Kasumi-1 (cell line): ENCODE data around the gene ACACA.

Source experiments
- DNase-seq, 2 experiments: peaks; one replicate each; lab custom pipeline; 2025; lab: John Stamatoyannopoulos, UW

The ACACA gene

DNA sequence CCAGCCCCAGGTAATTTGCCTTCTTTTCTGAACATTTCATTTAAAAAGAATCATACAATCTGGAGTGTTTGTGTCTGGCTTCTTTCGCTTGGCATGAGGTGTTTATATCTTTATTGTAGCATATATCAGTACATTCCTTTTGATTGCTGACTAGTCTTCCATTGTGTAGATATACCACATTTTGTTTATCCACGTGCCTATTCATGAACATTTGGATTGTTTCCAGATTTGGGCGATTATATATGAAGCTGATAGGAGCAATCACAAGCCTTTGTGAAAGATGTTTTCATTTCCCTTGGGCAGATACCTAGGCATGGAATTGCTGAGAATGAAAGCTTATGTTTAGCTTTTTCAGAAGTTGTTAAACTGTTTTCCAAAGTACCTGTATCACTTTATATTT is 337.5 kb downstream of the ACACA start:
- DNase-seq: no peak

DNA sequence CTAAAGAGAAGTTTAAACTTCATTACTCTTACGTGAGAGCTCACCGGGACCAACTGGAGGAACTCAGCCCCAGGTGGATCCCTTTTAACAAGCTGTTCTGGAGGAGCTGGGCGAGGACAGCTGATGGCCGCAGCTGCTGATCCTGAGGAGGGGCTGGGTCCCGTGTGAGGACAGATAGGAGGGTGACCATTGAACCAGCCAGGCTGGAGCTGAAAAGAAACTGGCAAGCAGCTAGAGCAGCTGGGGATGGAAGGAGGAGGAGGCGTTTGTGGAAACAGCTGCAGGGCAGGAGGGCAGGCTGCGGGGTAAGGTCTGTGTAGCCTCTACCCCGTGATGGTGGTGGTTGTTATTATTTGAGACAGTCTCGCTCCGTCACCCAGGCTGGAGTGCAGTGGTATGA is 338.4 kb downstream of the ACACA start:
- no peak for DNase-seq

DNA sequence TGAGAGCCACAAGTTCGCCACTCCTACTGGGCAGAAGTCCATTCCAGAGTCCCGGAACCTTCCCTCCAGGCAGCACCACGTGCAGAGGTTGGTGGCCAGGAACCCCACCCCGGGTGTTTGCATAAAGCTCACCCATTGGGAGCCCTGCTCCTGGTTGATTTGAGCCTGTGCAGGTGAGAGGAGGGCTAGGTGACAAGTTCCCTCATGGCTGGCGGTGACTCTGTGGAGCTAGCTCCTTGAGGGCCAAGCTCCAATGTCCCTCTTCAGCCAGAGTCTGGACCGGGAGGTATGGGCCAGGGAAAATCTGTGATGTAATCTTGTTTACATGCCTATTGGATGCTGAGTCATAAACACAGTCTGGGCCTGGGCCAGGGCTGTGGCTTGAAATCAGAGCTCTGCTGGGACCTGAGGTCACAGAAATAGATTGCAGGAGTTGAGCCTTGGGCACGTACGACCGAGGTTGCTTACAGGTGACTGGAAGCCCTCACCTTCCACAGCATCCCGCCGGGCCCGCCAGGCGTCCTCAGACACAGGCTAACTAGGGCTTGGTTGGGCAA is 339.0 kb downstream of the ACACA start:
- no peak for DNase-seq

DNA sequence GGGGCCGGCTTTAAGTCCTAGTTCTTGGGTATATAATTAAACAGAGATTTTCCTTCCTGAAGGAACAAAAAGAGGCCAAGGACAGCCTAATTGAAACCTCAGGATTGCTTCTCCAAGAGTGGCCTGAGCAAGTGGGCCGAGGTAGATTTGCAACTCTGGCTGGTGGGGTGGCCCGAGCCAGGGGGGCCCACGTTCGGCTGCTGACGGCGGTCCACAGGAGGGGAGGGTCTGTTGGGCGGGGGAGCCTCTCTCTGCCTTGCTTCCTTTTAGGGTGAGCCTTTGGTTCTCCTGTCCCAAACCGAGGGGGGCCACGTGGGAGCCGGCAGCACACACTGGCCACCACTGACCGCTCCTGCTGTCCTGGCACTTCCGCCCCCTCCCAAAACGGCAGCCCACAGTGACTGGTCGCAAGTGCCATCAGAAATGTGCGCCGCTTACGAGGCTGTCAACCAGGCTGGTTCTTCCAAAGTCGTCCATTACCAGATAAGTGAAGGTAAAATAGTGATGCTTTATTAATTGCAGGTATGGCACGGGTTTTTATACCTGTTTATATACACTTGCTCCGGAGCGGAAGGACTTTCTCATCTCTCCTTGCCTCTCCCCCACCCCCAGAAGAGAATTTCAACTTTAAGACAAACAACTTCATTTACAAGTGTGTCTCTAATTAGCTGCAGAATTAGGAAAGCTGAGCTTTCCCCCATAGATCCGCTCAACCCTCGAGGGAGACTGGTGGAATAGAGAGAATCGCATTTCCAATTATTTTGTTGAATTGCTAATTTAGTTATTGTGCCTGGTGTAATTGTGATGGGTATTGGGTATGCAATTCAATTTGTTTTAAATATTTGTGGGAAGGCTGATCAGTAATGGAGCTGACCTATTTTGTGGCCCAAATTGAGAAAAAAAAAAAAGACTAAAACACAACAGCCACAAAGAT is 340.0 kb downstream of the ACACA start:
- no peak for DNase-seq

DNA sequence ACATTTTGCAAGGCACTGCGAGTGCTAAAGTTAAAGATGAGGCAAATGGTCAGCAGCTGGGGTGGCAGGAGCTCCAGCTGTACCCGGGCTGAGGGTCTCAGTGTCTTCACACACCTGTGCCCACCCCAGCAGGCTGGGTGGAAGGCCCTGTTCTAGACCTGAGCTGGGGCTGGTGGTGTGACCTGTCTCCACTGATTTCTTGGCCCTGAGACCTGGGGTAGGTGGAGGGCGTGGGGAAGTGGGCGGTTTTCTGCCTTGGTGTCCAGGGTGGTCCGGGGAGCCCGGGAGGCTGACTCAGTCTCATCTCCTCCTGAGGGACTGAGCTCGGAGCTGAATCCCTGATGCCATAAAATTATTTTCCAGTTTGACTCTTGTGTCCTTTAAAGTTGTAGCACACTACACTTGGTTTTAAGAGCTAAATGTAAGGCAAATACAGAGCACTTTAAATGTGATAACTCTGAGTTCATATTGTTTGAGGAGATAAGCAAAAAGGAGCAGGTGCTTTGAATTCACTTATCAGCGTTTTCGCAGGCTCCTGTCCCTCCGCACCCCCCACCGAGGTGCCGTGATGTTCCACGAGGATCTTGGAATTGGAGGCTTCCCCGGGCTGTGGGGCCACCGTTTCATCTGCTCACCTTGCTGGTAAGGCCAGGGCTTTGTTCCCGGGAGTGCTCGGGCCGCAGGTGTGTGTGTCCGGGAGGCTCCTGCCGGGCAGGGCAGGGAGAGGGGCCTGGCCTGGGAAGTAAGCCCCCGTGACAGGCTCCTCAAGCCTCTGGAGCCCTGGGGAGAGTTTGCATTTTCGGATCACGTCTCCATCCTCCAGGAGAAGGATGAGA is 340.9 kb downstream of the ACACA start:
- DNase-seq: no peak

DNA sequence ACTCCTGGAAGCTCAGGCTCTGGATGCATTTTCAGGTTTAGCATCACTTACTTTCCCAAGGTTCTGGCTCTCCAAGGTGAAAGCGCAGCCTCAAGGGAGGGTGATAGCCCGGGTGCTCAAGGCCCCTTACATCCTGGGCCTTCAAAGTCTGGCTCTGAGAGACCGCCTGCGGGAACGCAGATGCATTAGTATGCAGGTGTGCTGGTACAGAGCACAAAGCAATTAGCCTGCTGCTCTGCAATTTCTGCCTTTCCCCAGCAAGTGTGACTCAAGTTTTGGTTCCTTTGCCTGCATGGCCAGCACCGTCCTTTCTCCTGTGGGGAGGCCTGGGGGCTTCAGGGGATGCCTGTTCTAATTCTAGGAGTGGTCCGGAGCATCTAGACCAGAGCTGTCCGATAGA is 341.7 kb downstream of the ACACA start:
- no peak for DNase-seq

DNA sequence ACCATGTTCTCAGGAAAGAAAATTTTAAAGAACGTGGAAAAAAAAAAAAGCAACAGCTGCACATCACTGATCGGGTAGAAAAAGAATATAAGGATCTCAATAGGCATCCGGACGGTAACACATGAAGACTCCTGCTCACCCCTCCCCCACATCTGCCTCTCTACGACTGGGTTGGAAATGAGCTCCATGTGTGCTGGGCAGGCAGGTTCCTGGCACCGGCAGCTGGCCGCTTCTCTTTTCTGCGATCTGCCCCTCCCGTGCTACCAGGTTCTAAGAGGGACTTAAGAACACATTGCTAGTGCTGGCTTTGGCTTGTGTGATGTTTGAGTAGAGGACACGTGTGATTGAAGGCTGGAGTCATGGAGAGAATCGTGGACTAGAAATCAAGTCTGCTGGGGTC is 342.4 kb downstream of the ACACA start:
- DNase-seq: no peak

DNA sequence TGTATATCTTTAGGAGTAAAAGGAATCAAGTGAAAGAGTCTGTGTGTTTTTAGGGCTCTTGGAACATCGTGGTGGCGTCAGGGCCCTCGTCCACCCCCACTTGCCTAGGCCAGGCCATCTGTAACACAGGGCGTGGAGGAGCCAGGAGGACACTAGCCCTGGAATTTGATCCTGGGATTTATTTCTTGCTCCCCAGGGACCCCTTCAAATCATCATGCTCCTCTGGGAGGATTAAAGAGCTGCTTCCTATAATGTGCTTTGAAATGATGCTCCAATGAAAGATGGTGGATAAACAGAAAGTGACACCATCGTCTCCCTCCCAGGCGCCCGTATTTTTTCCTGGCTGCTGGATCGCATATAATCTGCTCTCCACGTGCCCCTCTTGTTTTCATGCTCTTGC is 344.6 kb downstream of the ACACA start:
- DNase-seq: no peak

DNA sequence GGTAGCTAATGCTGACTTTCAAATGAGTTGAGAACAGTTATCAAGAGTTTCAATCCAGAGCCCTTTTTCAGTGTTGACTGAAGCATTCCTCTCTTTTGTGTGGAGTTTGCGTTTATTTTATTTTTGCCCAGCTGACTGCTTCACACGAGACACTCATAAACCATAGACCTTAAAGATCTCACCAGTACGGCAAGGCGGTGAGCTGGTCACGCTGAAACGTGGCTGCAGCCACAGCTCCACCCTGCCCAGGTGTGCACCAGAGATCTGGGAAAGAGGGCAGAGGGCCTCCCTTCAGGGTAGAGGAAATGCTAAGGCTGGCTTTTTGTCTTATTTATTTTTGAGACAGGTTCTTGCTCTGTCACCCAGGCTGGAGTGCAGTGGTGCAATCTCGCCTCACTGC is 345.7 kb downstream of the ACACA start:
- no peak for DNase-seq

DNA sequence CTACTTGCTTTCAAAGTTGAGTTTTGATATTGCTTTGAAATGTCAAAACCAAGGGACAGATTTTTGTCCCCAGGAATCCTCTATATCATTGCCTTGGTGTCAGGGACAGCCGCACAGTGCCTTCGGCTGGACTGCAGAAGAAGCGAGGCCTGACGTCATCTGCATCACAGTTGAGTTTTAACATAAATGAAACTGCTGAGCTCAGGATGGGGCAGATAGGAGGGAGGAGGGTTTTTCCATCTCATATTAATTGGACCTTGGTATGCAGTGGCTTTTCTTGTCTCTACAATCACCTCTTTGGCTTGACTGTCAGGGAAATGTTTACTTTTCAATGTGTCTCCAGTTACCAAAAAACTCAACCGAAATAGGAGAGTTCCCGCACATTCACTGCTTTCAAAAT is 346.5 kb downstream of the ACACA start:
- no peak for DNase-seq

DNA sequence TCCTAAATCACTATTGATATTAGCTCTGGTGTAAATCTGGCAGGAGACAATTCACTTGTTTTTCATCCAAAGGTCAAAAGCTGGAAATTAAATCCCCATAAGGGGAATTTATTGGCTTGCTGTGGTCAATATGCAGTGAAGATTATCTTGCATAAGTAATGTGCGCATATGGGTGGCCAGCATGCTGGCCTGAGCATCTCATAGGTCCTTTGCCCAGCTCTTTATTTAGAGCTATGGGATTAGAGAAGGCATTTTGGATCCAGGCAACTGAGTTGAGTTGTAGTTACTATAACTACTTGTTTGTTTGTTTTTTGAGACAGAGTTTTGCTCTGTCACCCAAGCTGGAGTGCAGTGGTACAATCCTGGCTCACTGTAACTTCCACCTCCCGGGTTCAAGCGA is 347.1 kb downstream of the ACACA start:
- no peak for DNase-seq

DNA sequence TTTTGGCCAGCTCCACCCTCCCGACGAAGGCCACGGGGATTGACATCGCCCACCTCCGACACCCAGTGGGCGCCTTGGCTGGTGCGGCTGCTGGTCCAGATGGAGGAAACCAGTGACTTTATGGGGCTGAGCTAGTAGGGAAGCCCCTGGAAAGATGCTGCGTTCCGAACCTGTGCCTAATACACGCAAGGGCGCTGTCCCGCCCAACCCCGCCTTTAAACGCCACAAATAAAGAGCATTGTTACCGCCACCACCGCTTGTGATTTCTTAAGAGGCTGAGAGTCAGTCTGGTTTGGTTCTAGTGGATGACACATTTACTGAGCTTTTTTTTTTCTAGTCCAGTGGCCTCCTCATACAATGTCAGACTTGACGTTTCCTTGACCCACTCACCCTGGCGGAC is 350.0 kb downstream of the ACACA start:
- DNase-seq: no peak

DNA sequence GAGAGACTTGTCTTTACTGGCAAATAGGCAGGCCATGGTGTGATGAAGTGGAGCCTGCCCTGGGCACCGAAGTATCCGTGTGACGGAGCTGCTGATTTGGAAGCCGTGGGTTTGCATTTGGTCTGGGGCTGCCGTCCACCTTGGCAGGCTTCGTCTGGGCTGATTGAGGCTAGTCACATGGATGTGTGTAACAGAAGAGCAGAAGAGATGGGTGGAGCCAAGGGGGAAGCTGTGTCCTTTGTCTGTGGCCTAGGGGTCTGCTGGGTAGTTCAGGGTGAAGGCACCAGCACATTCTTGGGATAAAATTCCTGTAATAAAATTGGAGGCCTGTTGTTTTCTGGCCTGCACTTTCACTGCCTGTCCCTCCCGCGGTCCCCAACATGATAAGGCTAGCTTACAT is 351.7 kb downstream of the ACACA start:
- DNase-seq: no peak

DNA sequence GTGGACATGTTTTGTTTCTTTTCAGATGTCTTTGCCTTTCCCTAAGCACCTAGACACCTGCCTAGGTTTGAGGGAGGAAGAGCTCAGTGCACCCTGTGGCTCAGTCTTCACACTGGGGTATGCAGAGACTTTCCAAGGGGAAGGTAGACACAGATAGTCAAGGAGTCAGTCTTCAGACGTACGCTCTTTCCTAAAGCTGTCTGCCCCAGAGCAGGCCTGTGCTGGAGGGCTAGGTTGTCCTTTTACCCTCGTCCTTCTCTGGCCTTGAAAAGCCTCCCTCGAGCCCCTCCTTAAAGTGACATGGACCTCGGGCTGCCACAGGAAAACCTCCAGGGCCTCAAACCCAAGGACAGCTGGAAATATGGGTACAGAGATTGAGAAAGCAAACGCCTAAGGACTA is 354.2 kb downstream of the ACACA start:
- no peak for DNase-seq

DNA sequence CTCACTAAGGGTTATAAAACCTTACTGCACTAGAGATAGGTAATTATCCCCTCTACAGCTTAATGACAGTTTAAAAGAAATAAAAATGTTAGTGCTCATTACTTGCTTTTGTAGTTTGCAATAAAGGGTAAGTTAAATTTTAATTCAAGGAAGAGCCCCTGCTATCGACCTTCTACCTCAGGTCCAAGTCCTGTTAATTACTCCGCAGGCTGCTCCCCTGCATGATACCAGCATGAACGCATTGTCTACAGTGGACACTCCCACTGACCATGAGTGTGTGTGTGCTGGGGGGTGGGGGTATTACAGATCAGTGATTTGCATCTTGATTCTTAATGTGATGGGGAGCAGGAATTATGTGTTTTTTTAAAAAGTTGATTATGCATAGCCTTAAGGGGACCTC is 354.8 kb downstream of the ACACA start:
- no peak for DNase-seq

DNA sequence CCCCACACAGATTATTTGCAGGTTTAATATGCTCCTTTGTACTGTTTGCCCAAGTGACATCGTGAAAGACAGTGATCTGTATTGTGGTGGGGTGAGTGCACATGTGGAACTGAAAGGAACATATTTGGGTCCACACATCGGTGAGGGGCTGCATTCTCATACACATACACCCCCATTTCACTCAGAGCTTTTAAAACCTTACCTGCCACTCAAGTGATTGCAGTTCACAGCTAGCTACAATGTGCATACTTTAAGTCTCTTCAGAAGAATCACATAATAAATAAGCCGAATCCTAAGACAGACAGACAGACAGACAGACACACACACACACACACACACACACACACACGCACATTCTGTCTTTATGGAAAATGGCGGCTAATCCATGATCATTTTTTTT is 355.3 kb downstream of the ACACA start:
- DNase-seq: no peak

DNA sequence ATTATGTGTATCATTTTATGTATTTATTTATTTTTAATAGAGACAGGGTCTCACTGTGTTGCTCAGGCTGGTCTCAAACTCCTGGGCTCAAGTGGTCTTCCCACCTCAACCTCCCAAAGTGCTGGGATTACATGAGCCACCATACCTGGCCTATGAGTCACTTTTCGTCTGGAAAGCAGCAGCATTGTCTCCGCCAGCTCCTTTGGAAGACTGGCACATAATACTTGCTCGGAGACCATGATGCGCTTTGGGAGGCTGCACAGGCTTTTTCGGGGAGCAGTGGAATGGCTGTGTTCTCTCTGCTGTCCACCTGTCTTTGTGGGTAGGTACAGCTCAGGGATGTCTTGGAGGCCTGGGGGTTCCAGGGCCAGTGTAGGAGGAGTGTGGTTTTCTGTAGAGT is 355.7 kb downstream of the ACACA start:
- no peak for DNase-seq

DNA sequence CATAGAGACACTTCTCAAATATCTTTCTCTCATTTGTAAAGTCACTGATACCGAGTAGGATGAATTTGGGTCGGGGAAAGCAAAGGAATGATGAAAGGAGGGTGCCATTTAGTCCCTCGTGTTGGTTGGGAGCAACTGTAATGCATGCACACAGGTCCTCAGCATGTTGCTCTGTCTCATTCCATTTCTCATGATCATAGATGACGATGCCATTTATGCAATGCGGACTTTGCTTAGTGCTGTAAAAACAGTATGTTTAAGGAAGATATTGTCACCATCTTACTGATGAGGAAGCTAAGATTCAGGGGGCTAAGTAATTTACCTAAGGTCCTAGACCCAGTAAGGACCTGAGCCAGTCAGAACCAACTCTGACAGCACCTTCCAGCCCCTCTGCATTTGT is 357.8 kb downstream of the ACACA start:
- no peak for DNase-seq

DNA sequence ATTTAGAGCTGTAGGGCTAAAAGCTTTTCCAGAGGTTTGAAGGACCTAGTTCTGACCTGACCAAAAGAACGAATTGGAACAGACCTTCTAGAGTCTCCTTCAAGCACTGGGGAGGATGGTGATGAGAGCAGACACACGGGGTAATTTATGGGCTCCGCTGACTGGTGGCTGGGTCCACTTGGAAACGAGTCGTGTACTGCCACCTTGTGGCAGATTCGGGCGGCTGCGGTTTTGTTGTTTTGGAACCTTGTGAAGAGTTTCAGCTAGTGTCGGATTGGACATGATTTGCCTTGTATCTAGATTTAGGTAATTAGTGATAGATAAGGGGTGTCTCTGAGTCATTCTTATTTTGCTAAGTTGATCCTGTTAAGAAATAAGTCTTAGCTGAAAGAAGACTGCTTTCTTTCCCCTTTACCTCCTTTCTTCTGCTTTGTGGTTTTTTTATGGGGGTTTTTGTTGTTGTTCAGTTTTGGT is 359.0 kb downstream of the ACACA start:
- peak; percentile 80 to 84 for DNase-seq

DNA sequence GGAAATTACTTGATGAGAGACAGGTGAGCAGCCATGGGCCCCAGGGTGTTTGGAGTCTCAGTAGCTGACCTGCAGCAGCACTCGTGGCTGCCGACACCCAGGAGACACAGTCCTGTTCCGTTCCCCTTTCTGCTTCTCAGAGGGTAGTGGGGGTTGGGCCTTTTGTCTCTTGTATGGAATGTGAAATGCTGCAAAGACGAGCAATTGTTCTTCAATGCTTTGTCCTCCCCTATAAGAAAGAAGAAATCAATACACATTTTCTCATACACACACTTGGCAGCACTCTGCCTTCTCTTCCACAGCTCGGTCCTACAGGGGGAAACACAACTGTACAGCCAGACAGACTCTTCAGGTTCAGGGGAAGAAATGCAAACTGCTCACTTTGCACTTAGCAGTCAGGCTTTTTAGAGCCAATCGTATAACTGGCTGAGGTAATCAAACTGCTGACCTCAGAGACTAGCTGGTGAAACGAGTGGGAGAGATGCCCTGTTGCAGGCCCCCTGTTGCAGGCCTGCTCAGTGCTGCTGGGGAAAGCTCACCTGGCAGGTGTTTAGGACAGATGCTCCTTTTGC is 361.2 kb downstream of the ACACA start:
- no peak for DNase-seq

DNA sequence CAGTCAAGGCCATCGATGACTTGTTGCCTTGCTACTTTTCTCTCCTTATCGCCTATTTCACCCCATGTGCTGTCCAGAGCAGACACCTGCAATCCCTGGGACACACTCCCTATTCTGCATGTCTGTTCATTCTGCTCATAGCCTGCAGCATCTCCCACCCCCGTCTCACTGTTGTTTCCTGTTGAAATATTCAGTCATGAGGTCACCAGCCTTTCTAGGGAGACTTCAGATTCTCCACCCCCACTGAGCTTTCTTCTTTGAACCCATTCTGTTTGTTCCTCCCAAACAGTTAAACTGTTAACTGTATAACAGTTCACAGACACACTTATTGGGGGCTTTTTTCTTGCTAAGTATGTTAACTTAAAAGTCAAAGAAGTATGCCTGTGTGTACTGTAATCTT is 363.4 kb downstream of the ACACA start:
- DNase-seq: no peak

DNA sequence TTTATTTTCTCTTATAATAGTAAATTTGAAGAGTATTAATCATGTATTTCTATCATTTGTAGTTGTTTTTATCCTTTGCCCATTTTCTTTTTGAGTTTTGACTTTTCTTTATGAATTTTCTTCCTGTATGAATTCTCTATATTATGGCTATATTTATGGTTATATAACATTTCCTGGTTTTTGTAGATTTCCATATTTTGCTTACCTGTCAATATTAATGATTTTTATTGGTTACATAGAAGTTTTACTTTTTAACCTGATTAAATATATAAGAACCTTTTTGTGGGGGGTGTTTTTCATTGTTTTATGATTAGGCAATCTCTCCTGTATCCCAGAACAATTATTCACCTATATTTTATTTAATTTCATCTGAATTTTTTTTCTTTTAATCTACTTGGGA is 364.7 kb downstream of the ACACA start:
- no peak for DNase-seq
